UCSD-AML1 (cell line): ENCODE measurements around the gene BHLHE23.
"Not testable (repeated sequence)": the region's sequence is repeated elsewhere in the genome, so short reads cannot be mapped to it uniquely, and the experiment has no call there.

Experiments
- DNase-seq: peaks from one replicate; lab custom pipeline; 2025; ENCODE audit not compliant: unreplicated experiment; lab: John Stamatoyannopoulos, UW

Gene BHLHE23

DNA sequence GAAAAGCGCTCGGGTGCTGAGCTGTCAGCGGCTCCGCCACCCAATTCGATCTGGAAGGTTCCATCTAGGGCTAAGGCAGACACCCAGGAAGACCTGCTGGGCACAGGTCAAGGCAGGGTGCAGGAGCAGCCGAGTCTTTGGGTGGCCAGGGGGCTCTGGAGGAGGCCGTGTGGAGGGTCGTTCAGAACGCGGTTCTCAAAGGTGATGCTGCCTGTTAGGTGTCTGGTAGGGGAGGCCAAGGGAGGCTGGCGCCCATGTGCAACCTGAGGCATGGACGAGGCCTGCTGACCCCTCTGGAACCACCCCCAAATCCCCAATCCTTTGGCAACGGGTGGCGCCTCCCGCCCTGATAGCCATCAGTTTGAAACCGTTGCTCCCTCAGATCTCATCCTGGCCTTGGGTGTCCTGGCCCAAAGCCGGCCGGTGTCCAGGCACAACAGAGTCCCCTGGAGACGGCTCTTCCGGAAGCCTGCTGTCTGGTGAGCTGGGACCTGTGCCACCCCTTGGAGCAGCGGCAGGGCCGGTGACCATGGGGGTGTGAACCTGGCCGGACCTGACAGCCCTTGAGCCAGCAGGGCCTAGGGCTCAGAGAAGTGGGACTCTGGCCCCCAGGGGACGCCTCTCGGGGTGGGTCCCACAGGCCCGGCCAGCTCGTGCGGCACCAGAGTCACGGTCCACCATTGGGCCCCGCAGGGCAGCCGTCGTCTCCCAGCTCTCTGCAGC, 43.7 kb downstream of the BHLHE23 start:
- DNase-seq = no peak

DNA sequence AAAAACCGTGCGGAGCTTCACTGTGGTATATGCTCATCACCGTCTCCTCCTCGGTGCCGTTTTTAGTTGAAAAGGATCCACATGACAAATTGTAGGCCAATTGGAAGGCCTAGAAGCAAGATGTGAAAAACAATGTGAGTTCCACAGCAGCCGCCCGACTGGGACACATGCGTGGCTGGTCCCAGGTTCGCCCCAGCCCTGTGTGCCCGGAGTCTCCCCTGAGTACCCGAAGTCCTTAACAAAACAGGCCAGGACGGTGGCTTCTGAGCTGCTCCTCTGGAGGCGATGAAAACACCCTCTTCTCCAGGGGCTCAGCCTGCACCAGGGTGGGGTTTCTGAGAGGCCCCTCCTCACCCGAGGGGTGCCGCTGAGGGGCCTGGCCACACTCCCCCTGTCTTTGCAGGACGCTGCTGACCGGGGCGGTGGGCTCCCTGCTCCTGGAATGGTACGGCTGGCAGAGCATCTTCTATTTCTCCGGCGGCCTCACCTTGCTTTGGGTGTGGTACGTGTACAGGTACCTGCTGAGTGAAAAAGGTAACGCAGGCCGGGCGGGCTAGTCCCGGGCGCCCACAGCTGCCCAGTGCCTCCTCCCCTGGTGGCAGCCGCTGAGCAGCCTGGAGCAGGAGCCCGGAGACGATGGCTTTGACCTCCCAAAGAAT, 44.4 kb downstream of the BHLHE23 start:
- DNase-seq = no peak

DNA sequence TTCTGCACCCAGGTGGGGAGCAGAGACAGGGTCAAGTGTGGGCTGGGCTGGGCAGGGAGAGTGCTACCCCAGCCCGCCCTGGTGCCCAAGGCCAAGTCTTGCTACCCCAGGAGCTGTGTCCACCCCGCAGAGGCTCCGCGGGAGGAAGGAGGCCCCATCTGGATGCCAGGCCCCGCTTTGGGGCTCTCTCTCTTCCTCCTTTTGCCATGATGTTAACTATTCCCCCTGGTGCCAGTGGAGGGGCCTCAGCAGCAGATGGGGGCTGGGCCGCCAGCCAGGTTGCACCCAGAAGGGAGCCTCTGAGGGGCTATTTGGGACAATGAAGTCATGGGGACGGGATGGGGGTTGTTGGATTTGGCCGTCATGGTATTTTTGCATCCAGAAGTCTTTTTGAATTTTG, 45.0 kb downstream of the BHLHE23 start:
- no peak for DNase-seq

DNA sequence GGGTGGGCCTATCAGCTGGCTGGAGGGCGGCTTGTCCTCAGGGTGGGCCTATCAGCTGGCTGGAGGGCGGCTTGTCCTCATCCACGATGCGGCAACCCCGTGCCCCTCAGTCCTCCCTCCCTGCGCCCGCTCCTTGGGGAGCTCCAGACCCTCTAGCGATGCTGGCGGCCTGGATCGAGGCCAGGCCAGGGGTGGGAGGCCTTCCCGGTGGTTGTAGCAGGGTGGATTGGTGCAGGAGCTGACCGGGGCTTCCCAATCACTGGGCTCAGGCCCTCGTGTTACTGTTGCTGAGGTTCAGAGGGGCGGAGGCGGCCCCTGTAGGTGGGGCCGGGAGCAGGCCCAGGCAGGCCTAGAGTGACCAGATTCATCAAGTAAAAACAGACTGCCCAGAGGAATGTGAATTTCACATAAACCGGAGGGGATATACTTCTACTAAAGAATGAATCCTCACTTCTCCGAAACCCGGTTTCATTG, 45.4 kb downstream of the BHLHE23 start:
- DNase-seq = no peak

DNA sequence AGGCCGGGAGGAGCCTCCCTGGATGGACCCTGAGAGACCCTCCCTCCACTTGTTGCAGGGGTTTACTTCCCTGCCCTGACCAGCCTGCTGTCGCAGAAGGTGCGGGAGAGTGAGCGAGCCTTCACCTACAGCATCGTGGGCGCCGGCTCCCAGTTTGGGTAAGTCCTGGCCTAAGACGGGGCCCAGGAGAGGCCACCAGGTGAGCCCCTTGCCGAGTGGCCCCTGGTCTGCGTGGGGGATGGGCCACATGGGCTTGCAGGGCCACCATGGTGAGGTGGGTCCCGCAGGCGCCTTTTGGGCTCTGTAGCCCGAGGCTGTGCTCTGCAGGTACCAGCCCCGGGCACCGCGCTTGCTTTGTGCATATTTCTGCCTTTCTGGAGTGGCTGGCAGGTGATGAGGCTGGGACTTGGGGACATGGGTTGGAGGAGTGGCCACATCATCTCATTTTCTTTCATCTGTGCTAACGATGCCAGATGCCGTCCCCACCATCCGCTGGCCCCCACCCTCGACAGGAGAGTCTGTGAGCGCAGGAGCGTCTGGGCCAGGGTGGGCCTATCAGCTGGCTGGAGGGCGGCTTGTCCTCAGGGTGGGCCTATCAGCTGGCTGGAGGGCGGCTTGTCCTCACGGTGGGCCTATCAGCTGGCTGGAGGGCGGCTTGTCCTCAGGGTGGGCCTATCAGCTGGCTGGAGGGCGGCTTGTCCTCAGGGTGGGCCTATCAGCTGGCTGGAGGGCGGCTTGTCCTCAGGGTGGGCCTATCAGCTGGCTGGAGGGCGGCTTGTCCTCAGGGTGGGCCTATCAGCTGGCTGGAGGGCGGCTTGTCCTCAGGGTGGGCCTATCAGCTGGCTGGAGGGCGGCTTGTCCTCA, 46.1 kb downstream of the BHLHE23 start:
- not testable (repeated sequence) for DNase-seq

DNA sequence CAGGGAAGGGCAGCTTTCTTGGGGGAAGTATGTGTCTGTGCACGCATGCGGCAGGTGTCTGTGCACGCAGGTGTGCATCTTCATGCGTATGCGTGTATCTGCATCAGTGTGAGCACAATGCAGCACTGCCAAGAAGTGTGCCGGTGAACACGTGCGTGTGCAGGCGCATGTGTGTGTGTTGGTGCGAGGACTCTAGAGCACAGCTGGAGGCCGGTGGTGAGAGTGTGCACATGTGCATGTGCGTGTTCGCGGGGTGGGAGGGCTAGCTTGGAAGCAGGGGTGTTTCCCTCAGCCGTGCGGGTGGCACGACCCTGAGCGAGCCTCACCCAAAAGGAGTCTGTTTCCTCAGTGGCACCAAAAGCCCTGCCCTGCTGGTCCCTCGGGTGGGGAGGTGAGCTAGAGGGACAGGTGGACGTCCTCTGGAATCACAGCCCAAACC, 46.7 kb downstream of the BHLHE23 start:
- no peak for DNase-seq

DNA sequence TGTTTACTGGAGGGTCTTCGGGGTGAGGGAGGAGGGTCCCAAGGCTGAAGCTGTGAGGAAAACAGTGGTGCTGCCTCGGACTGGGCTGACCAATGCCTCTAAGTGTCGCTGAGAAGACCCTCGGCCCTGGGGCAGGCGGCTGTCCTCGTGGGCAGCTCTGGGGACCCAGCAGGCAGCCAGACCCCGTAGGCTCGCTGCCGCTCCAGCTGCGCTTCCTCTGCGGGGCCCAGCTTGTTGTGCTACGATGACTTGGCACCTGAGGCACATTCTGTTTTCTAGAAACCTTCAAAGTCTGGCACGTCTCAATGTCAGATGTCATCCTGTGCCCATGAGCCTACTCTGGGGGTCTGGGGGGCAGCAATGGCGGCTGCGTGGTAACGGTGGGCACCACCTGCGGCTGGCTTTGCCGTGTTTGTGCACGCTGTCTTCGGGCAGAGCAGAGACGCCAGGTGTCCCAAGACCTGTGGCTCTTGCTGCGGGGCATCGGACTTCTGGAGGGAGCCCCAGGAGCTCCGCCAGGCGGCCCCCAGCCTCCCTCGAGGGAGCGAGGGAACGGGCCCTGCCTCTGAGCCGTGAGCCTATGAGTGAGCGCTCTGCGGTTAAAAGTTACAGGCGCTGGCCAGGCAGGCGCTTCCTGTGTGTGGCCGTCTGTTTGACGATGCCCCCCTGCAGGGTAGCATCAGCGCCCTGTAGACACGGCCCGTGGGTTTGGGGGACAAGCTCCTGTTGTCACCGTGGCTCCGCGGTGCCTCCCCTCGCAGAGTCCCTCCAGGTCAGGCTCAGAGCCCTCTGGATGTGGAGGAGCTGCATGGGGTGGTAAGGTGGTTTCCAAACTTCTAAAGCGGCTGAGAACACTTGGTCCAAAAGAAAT, 47.4 kb downstream of the BHLHE23 start:
- DNase-seq = no peak

DNA sequence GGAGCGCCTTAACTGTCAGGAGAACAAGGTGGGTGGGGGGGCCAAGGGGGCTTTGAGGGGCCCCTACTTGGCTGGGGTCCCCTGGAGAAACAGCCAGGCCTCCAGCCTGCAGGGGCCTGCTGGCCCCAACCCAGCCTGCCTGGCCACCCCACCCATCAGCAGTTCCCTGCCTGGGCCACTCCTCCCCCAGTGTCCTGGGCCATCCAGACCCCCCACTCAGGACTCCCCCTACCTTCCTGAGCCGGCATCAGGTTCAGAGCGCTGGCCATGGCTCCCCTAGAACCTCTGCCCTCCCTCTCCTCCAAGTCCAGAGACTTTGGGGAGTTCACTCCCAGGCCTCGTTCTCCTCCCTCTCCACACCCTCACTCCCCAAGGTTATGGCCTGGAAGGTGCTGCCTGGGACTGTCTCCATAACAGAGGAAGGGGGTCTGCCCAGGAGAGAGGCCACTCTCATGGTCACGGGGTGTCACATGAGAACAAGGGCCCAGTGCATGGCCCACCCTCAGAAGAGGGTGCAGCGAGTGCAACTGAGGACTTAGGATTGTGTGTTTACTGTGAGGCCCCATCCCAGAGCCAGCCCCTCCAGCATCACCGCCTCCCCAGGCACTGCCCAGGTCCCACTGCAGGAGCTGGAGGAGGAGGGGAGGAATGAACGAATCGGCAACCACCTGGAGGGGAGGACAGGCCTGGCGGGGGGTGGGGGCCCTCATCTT, 48.2 kb downstream of the BHLHE23 start:
- no peak for DNase-seq

DNA sequence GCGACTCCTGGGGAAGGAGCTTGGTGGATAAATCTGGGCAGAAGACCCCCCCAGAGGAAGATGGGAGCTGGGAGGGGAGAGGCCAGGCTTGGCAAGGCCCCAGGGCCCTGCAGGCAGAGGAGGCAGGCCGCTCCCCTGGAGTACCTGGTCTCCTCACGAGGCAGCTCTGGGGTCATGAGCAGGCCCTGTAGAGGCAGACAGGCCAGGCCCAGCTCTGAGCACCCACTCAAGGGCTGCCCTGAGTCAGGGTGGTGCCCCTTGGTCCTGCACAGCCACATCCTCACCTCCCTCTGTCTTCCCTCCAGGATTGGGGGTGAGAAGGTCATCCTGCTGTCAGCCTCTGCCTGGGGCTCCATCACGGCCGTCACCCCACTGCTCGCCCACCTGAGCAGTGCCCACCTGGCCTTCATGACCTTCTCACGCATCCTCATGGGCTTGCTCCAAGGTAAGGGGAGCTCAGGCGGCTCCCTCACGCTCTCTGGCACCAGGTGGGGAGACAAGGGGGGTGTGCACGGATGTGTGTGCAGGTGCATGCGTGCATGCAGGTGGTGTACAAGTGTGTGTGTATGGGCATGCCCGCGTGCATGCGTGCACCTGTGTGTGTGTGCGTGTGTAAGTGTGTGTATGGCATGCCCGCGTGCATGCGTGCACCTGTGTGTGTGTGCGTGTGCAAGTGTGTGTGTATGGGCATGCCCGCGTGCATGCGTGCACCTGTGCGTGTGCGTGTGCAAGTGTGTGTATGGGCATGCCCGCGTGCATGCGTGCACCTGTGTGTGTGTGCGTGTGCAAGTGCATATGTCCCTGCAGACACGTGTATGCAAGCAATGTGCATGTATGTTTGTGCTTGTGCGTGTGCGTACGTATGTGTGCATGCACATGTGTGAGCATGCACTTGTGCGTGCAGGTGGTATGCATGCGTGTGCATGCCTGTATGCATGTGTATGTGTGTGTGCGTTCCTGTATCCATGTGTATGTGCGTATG, 49.3 kb downstream of the BHLHE23 start:
- no peak for DNase-seq

DNA sequence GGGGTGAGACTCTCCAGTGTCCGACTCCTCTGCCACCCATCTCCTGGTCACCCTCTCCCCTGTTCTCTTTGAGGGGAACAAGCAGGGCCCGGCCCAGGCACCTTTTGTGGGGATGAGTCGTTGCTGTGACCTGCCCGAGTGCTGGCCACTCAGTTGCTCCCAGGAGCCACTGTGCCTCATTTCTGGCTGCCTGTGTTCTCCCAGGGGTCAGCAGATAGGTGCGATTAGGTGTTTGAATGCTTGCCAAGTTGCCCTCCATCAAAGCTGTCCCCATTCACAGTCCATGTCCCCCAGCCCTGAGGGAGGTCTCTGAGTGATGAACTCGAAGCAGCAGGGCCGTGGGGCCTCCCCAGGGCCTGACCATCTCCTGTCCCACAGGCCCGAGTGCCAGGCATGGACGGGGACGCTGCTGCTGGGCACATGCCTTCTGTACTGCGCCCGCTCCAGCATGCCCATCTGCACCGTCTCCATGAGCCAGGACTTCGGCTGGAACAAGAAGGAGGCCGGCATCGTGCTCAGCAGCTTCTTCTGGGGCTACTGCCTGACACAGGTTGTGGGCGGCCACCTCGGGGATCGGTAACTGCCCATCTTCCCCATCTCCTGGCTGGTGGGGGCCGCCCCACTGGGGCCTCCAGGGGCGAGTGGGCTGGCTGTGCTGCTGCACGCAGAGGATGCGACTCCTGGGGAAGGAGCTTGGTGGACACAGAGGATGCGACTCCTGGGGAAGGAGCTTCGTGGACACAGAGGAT, 50.2 kb downstream of the BHLHE23 start:
- DNase-seq = no peak
